Breast epithelium (tissue), 4 donors: Measurements from ENCODE around the gene MESP2. TPM values are rescaled to one million over a fixed set of nuclear protein-coding genes. Genes with fewer than 3 reads are reported as not detected.

Experiments
- DNase-seq, 2 donors: peaks; one replicate each; pipeline ENCODE4 v3.0.0-alpha.2; 2019; ENCODE audit warnings: low spot score in 2 of 2
- H3K27ac ChIP-seq, 2 donors: fragments of 200-600 bp; sonication (generic) in 1 of 2; one replicate each; pipeline ENCODE4 v1.5.1; 2016 to 2019; ENCODE audit warnings: mild to moderate bottlenecking in 1 of 2
- H3K27me3 ChIP-seq, 2 donors: fragments of 200-600 bp; sonication (generic) in 1 of 2; one replicate each; pipeline versions ENCODE4 v1.5.1 to v1.6.0; 2017 to 2019; ENCODE audit warnings: control low read depth in 1 of 2, mild to moderate bottlenecking in 1 of 2
- H3K36me3 ChIP-seq: fragments of 200-600 bp; one replicate; pipeline ENCODE4 v1.5.1; 2019
- H3K4me1 ChIP-seq, 2 donors: fragments of 200-600 bp; sonication (generic); one replicate each; pipeline ENCODE4 v1.5.1; 2016 to 2019; ENCODE audit warnings: control low read depth in 1 of 2
- H3K4me3 ChIP-seq, 3 donors: fragments of 200-600 bp; sonication (generic); 1 replicate in 2 of 3; 2 replicates in 1 of 3; pipeline ENCODE4 v1.5.1; 2016 to 2019; ENCODE audit warnings: mild to moderate bottlenecking in 3 of 3, moderate library complexity in 2 of 3
- H3K9me3 ChIP-seq, 2 donors: fragments of 200-600 bp; sonication (generic) in 1 of 2; one replicate each; pipeline ENCODE4 v1.5.1; 2016 to 2019; ENCODE audit warnings: control low read depth in 1 of 2
- CTCF ChIP-seq, 3 donors: fragments of 450-650 bp; IDR thresholded peaks; one replicate each; pipeline ENCODE4 v1.5.1; 2016 to 2017; ENCODE audit warnings: antibody characterized with exemption in 3 of 3, mild to moderate bottlenecking in 3 of 3, moderate library complexity in 3 of 3
- POLR2A ChIP-seq: fragments of 450-650 bp; IDR thresholded peaks from one replicate; pipeline ENCODE4 v1.6.1; 2016; ENCODE audit warnings: antibody characterized with exemption, mild to moderate bottlenecking, moderate library complexity
- POLR2AphosphoS5 ChIP-seq, 3 donors: sonication (generic); formaldehyde crosslinking; IDR thresholded peaks; one replicate each; pipeline ENCODE4 v1.6.1; 2017; ENCODE audit warnings: antibody characterized with exemption in 3 of 3
- intact Hi-C: fragments of 100-400 bp; cut with DNase I; formaldehyde crosslinking; loops from one replicate; pipeline ENCODE4 v1.15.1; 2023; ENCODE audit warnings: low total_unique reads
- total RNA-seq, 3 donors: library from RNA; depleted of rRNA; stranded (reverse); fragments of >200 nt; gene quantifications; one replicate each; pipeline ENCODE4 v1.1.0, GENCODE V29; 2016

The MESP2 gene
- total RNA-seq, 3 donors from 2014 or later: 0.64 to 2.3 TPM; not detected in 1

GRCh38 chr15:89772932-89773583, 3.1 kb upstream of the MESP2 start:
- Histone ChIP-seq H3K27me3 (no peaks in the 10 kb centered on the region), H3K36me3 (no peaks in the 10 kb centered on the region), H3K4me3 (no peak overlapping the region), H3K4me1 (no peaks in the 10 kb centered on the region), H3K9me3 (no peaks in the 10 kb centered on the region), H3K27ac (no peak overlapping the region)
- no peak for TF ChIP-seq POLR2A
- TF ChIP-seq POLR2AphosphoS5 (IDR thresholded peaks at IDR 0.05): no peak
- TF ChIP-seq CTCF (IDR thresholded peaks at IDR 0.05): peak in 1 of 3 donors; percentile 32
- no peak for DNase-seq
- intact Hi-C loops: no loop called here

GRCh38 chr15:89774492-89774891, 1.6 kb upstream of the MESP2 start:
- peak in 1 of 3 donors; percentile 27 for TF ChIP-seq POLR2AphosphoS5 (IDR thresholded peaks at IDR 0.05)
- no peak for TF ChIP-seq POLR2A
- no peaks in the 10 kb centered on the region for H3K27me3 ChIP-seq
- H3K4me3 ChIP-seq: no peak overlapping the region
- H3K36me3 ChIP-seq: no peaks in the 10 kb centered on the region
- intact Hi-C loops: no loop called here
- H3K27ac ChIP-seq: peak overlapping the region; percentile 58 to 75
- H3K9me3 ChIP-seq: no peaks in the 10 kb centered on the region
- no peaks in the 10 kb centered on the region for H3K4me1 ChIP-seq
- DNase-seq: no peak

- intact Hi-C loops: no loop called here
- H3K9me3 ChIP-seq: no peaks in the 10 kb centered on the region
- H3K4me3 ChIP-seq: peak overlapping the region; percentile 40 to 67 (median 44)
- H3K4me1 ChIP-seq: no peaks in the 10 kb centered on the region
- TF ChIP-seq POLR2AphosphoS5 (IDR thresholded peaks at IDR 0.05) (no peak), POLR2A (no peak), CTCF (IDR thresholded peaks at IDR 0.05) (no peak)
- peak overlapping the region; percentile 26 to 75 for H3K27ac ChIP-seq
- no peaks in the 10 kb centered on the region for H3K27me3 ChIP-seq
- DNase-seq: no peak
- no peaks in the 10 kb centered on the region for H3K36me3 ChIP-seq
These were observed 317 bp upstream of the MESP2 start for GRCh38 chr15:89775815-89776214.

- H3K4me3 ChIP-seq: peak overlapping the region; percentile 40 to 67 (median 44)
- H3K9me3 ChIP-seq: no peaks in the 10 kb centered on the region
- no peaks in the 10 kb centered on the region for H3K36me3 ChIP-seq
- intact Hi-C loops: no loop called here
- peak overlapping the region; percentile 26 to 75 for H3K27ac ChIP-seq
- DNase-seq: no peak
- H3K4me1 ChIP-seq: no peaks in the 10 kb centered on the region
- H3K27me3 ChIP-seq: no peaks in the 10 kb centered on the region
- no peak for TF ChIP-seq POLR2AphosphoS5 (IDR thresholded peaks at IDR 0.05)
- no peak for TF ChIP-seq CTCF (IDR thresholded peaks at IDR 0.05)
- no peak for TF ChIP-seq POLR2A
These were observed 1.1 kb downstream of the MESP2 start for GRCh38 chr15:89777073-89777751.

GRCh38 chr15:89777782-89778380, 1.7 kb downstream of the MESP2 start:
- Histone ChIP-seq H3K4me1 (no peaks in the 10 kb centered on the region), H3K27ac (no peak overlapping the region), H3K27me3 (no peaks in the 10 kb centered on the region), H3K4me3 (no peak overlapping the region), H3K9me3 (no peaks in the 10 kb centered on the region), H3K36me3 (no peaks in the 10 kb centered on the region)
- TF ChIP-seq CTCF (IDR thresholded peaks at IDR 0.05): no peak
- no peak for TF ChIP-seq POLR2A
- no peak for TF ChIP-seq POLR2AphosphoS5 (IDR thresholded peaks at IDR 0.05)
- DNase-seq: no peak
- intact Hi-C loops: no loop called here
